Middle frontal gyrus (tissue), 1 donor: Measurements from ENCODE around the gene UBA5.
"Not testable (repeated sequence)": the region's sequence is repeated elsewhere in the genome, so short reads cannot be mapped to it uniquely, and the experiment has no call there.

ENCODE experiments used
- DNase-seq: peaks from one replicate; pipeline ENCODE4 v3.0.0-alpha.2; 2015; ENCODE audit warnings: low spot score; ENCODE audit errors: extremely low spot score

Gene UBA5

GRCh38 chr3:132660052-132660810 is at the start of gene UBA5:
Gene UBA5, plus strand, starts transcription at chr3:132660329. Its CDS starts 209 bp downstream, at chr3:132660538.
- DNase-seq: peak; percentile 25

GRCh38 chr3:132615301-132615700 is 44.8 kb upstream of the UBA5 start:
- not testable (repeated sequence) for DNase-seq

GRCh38 chr3:132615881-132616280 is 44.2 kb upstream of the UBA5 start:
- no peak for DNase-seq

- DNase-seq: no peak
These were observed 43.3 kb upstream of the UBA5 start for GRCh38 chr3:132616780-132617179.

GRCh38 chr3:132622148-132622547 is 38.0 kb upstream of the UBA5 start:
- DNase-seq: no peak

GRCh38 chr3:132622761-132623160 is 37.4 kb upstream of the UBA5 start:
- DNase-seq: no peak

DNA sequence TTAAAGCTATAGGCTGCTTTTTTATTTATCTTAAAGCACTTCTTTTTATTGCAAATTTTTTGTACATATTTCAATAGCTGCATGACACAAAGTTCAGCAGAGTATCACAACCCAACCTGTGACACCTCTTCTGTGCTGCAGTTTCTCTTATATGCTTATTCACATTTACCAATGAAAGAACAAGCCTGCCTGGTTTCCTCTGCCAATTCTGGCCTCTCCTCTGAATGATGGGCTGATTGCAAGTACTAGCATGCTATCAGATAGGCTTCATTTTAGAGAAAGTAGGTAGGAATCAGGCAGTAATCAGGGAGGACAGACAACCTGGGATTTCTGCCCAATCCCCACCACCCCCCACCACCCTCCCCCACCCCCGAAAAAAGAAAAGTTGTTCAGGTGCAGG is 36.5 kb upstream of the UBA5 start:
- no peak for DNase-seq

DNA sequence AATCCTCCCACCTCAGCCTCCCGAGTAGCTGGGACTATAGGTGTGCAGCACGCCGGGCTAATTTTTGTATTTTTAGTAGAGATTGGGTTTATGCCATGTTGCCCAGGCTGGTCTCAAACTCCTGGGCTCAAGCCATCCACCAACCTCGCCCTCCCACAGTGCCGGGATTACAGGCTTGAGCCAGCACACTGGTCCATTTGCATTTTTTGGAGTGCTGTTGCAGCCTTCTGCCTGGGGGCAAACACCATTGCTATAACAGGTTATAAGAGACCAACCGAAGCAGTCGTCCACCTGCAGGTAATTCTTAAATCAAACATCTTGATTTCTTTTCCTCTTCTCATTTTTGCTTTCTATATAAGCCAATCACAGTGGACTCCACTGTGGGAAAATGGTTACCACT is 35.3 kb upstream of the UBA5 start:
- DNase-seq: no peak

- DNase-seq: no peak
These were observed 34.5 kb upstream of the UBA5 start for GRCh38 chr3:132625613-132626012.

GRCh38 chr3:132626955-132627354 is 33.2 kb upstream of the UBA5 start:
- DNase-seq: no peak

DNA sequence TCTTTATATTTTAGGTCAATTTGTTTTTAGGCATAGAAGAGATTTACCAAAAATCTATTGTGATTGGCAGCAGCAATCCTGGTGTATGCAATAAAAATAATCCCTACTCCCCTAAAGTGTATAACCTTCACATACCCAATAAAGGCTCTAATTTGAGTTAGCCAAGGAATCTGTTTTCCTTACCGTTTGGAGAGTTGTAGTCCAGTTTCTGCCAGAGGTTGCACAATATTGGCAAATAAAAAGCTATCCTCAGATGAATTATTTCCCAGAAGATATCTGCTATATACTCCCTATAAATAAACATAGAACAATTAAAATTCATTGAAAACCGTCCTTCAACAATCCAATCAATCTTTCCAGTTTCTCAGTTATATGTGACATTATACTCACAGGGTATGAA is 32.0 kb upstream of the UBA5 start:
- no peak for DNase-seq

DNA sequence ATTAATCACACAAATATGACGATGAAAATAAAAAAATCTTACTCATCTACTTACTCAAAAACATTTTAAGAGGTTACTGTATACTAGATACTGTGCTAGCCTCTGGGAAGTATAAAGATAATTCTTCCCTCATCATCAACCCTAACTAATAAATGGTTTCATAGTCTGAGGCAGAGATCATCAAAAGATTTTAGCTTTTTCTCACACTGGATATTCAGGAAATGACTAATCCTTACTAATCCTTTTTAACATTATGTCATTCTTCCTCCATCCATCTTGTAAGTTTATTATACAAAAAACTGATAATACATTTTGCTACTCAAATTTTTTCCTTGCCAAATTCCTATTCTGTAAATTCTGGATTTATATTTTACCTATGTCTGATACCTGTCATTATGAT is 30.2 kb upstream of the UBA5 start:
- DNase-seq: no peak

DNA sequence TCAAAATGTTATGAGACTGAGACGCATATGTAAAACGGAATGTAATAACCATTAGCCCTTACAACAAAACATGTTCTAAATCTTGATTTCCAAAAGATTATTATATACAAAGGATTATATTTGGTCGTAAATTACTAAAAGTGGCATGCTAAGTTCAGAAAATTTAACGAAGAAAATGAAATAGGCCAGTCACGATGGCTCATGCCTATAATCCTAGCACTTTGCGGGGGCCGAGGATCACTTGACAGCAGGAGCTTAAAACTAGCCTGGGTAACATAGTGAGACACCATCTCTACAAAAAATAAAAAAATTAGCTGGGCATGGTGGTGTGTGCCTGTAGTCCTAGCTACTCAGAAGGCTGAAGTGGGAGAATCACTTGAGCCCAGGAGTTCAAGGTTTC is 29.5 kb upstream of the UBA5 start:
- no peak for DNase-seq

- no peak for DNase-seq
These were observed 25.1 kb upstream of the UBA5 start for GRCh38 chr3:132635052-132635451.

DNA sequence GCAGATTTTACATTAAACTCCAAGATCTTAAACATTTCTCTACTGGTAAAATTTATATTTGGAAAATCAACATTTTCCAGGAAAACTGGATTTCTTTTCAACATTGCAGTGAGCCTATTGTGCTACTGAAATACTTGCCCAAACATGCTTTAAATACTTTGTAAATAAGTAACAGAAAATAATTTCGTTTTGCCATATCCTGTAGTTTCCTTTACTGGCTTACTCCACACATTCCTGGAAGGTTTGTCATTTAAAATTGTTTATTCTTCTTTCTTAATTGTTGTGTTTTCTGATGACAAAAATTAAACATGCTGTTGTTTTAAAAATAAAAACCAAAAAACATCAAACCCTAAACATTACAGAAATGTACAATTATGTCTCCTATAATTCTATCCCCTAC is 22.5 kb upstream of the UBA5 start:
- DNase-seq: no peak

DNA sequence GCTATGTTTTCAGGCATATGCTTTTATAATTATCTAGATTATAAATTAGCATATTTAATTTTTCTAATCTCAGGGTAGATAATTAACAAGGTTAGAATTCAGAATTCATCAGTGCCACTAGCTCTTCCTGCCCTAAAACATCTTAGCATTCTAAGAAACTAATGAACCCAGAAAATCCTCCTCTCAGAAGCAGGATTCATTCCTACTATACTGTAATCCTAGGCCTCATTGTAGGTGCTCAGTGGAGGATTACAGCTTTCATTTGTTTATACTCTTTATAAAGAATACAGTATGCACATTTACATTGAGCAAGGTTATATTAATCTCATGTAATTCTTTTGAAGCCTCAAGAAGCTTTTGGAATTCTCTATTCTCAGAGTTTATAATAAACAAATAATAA is 21.4 kb upstream of the UBA5 start:
- DNase-seq: no peak

- not testable (repeated sequence) for DNase-seq
These were observed 18.7 kb upstream of the UBA5 start for GRCh38 chr3:132641427-132641826.

- no peak for DNase-seq
These were observed 18.1 kb upstream of the UBA5 start for GRCh38 chr3:132641837-132642538.

GRCh38 chr3:132642539-132642847 is 17.6 kb upstream of the UBA5 start:
- no peak for DNase-seq

DNA sequence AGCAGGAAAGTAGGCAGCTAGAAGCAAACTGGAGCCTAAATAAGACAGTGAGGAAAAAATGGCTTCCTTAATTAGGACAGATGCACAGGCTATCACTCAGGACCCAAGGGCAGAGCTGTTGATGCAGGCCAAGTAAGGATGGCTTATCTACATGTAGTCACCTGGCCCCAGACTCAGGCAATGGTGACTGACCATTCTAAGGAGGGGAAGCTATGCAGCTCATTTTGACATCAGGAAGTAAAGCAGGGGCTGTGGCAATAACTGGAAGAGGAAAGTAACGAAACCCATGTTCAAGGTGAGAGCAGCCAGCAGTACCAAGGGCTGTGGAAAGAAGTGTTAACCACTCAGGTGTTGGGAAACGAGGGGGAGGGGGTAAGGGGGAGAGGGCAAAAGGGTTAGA is 16.8 kb upstream of the UBA5 start:
- no peak for DNase-seq

- DNase-seq: no peak
These were observed 15.1 kb upstream of the UBA5 start for GRCh38 chr3:132645058-132645457.

- no peak for DNase-seq
These were observed 10.0 kb upstream of the UBA5 start for GRCh38 chr3:132650153-132650552.

DNA sequence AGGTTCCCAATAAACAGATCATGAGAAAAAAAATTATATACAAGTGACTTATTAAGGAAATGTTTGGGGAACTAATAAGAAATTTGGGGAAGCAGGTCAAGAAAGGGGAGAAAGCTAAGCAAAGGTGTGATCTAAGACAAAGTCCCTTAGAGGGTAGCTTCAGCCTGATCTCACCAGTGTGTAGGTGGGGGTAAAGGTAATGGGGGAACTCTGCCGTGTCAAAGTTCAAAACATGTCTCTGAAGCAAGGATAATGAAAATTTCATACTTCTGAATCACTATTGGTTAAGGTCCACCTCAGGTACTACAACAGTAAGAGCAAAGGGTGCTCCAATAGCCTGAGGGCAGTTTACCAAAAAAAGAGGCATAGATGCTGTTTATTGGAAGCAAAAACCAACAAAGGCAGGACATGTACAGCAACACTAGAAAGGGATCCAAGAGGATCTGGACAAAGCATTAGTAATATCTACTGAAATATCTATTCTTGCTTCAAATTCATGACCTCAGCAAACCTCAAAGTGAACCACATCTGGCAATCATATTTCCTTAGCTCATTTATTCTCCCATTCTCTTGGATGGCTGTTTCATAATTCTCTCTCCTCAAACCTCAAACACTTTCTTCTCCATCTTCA is 7.4 kb upstream of the UBA5 start:
- no peak for DNase-seq
